ENCODE results near the gene ADAMTSL5.

Gene ADAMTSL5

GRCh38 chr19:1465191-1466016 lies 47.4 kb downstream of the ADAMTSL5 start:
- peaks cover 19% of the 10 kb centered on the region for H3K27me3 ChIP-seq (ENCODE audit: control insufficient read depth, insufficient read depth, low read length)
- H3K4me1 ChIP-seq (ENCODE audit: control insufficient read depth, insufficient read depth, low read length) = peaks cover 22% of the 10 kb centered on the region
- peak overlapping the region; percentile 12 for H3K4me2 ChIP-seq (ENCODE audit: low read length)
- no peak overlapping the region for H3K9ac ChIP-seq (ENCODE audit: low read depth, low read length)
- no peaks in the 10 kb centered on the region for H3K9me3 ChIP-seq (replicated peaks; ENCODE audit: low read length)
- no peak overlapping the region for H3K4me3 ChIP-seq (ENCODE audit: low read length)
- no peaks in the 10 kb centered on the region for H3K36me3 ChIP-seq (ENCODE audit: insufficient read depth, low read length)

- H3K4me3 ChIP-seq (ENCODE audit: low read length) = no peak overlapping the region
- H3K9ac ChIP-seq (ENCODE audit: low read depth, low read length) = no peak overlapping the region
- H3K4me1 ChIP-seq (ENCODE audit: control insufficient read depth, insufficient read depth, low read length) = peaks cover 7% of the 10 kb centered on the region
- H3K9me3 ChIP-seq (replicated peaks; ENCODE audit: low read length) = no peaks in the 10 kb centered on the region
- peaks cover 12% of the 10 kb centered on the region for H3K27me3 ChIP-seq (ENCODE audit: control insufficient read depth, insufficient read depth, low read length)
- no peak overlapping the region for H3K4me2 ChIP-seq (ENCODE audit: low read length)
- H3K36me3 ChIP-seq (ENCODE audit: insufficient read depth, low read length) = no peaks in the 10 kb centered on the region
These were observed 51.0 kb downstream of the ADAMTSL5 start for GRCh38 chr19:1461862-1462261.

- no peaks in the 10 kb centered on the region for H3K4me1 ChIP-seq (ENCODE audit: control insufficient read depth, insufficient read depth, low read length)
- no peak overlapping the region for H3K4me3 ChIP-seq (ENCODE audit: low read length)
- H3K9me3 ChIP-seq (replicated peaks; ENCODE audit: low read length) = no peaks in the 10 kb centered on the region
- no peaks in the 10 kb centered on the region for H3K36me3 ChIP-seq (ENCODE audit: insufficient read depth, low read length)
- H3K4me2 ChIP-seq (ENCODE audit: low read length) = no peak overlapping the region
- H3K9ac ChIP-seq (ENCODE audit: low read depth, low read length) = no peak overlapping the region
- peaks cover 24% of the 10 kb centered on the region for H3K27me3 ChIP-seq (ENCODE audit: control insufficient read depth, insufficient read depth, low read length)
These were observed 52.5 kb downstream of the ADAMTSL5 start for GRCh38 chr19:1460033-1460995.

GRCh38 chr19:1459479-1459878 lies 53.3 kb downstream of the ADAMTSL5 start:
- H3K27me3 ChIP-seq (ENCODE audit: control insufficient read depth, insufficient read depth, low read length) = peaks cover 29% of the 10 kb centered on the region
- H3K4me2 ChIP-seq (ENCODE audit: low read length) = no peak overlapping the region
- no peaks in the 10 kb centered on the region for H3K4me1 ChIP-seq (ENCODE audit: control insufficient read depth, insufficient read depth, low read length)
- no peak overlapping the region for H3K4me3 ChIP-seq (ENCODE audit: low read length)
- no peaks in the 10 kb centered on the region for H3K9me3 ChIP-seq (replicated peaks; ENCODE audit: low read length)
- H3K36me3 ChIP-seq (ENCODE audit: insufficient read depth, low read length) = no peaks in the 10 kb centered on the region
- no peak overlapping the region for H3K9ac ChIP-seq (ENCODE audit: low read depth, low read length)

- H3K36me3 ChIP-seq (ENCODE audit: insufficient read depth, low read length) = no peaks in the 10 kb centered on the region
- peaks cover 43% of the 10 kb centered on the region for H3K27me3 ChIP-seq (ENCODE audit: control insufficient read depth, insufficient read depth, low read length)
- H3K9me3 ChIP-seq (replicated peaks; ENCODE audit: low read length) = no peaks in the 10 kb centered on the region
- H3K4me2 ChIP-seq (ENCODE audit: low read length) = no peak overlapping the region
- H3K4me1 ChIP-seq (ENCODE audit: control insufficient read depth, insufficient read depth, low read length) = peaks cover 9% of the 10 kb centered on the region
- H3K9ac ChIP-seq (ENCODE audit: low read depth, low read length) = no peak overlapping the region
- H3K4me3 ChIP-seq (ENCODE audit: low read length) = no peak overlapping the region
These were observed 54.9 kb downstream of the ADAMTSL5 start for GRCh38 chr19:1457892-1458291.

- Histone ChIP-seq H3K36me3 (ENCODE audit: insufficient read depth, low read length) (no peaks in the 10 kb centered on the region), H3K9me3 (replicated peaks; ENCODE audit: low read length) (no peaks in the 10 kb centered on the region), H3K9ac (ENCODE audit: low read depth, low read length) (no peak overlapping the region), H3K4me1 (ENCODE audit: control insufficient read depth, insufficient read depth, low read length) (peaks cover 12% of the 10 kb centered on the region), H3K4me3 (ENCODE audit: low read length) (no peak overlapping the region), H3K4me2 (ENCODE audit: low read length) (no peak overlapping the region), H3K27me3 (ENCODE audit: control insufficient read depth, insufficient read depth, low read length) (peaks cover 50% of the 10 kb centered on the region)
These were observed 55.6 kb downstream of the ADAMTSL5 start for GRCh38 chr19:1457031-1457739.

GRCh38 chr19:1456121-1456900 lies 56.5 kb downstream of the ADAMTSL5 start:
- H3K4me2 ChIP-seq (ENCODE audit: low read length) = no peak overlapping the region
- H3K9ac ChIP-seq (ENCODE audit: low read depth, low read length) = no peak overlapping the region

GRCh38 chr19:1455336-1456120 lies 57.3 kb downstream of the ADAMTSL5 start:
- peaks cover 66% of the 10 kb centered on the region for H3K27me3 ChIP-seq (ENCODE audit: control insufficient read depth, insufficient read depth, low read length)
- no peak overlapping the region for H3K9ac ChIP-seq (ENCODE audit: low read depth, low read length)
- no peaks in the 10 kb centered on the region for H3K9me3 ChIP-seq (replicated peaks; ENCODE audit: low read length)
- peaks cover 13% of the 10 kb centered on the region for H3K4me1 ChIP-seq (ENCODE audit: control insufficient read depth, insufficient read depth, low read length)
- no peak overlapping the region for H3K4me2 ChIP-seq (ENCODE audit: low read length)
- H3K36me3 ChIP-seq (ENCODE audit: insufficient read depth, low read length) = no peaks in the 10 kb centered on the region
- H3K4me3 ChIP-seq (ENCODE audit: low read length) = no peak overlapping the region

More at GRCh38 chr19:1456121-1456900, 56.5 kb downstream of the ADAMTSL5 start:
- Histone ChIP-seq H3K4me1 (ENCODE audit: control insufficient read depth, insufficient read depth, low read length) (peaks cover 13% of the 10 kb centered on the region), H3K4me3 (ENCODE audit: low read length) (no peak overlapping the region), H3K9me3 (replicated peaks; ENCODE audit: low read length) (no peaks in the 10 kb centered on the region), H3K36me3 (ENCODE audit: insufficient read depth, low read length) (no peaks in the 10 kb centered on the region), H3K27me3 (ENCODE audit: control insufficient read depth, insufficient read depth, low read length) (peaks cover 59% of the 10 kb centered on the region)
